ENCODE results near the gene KIF5C.

The KIF5C gene

GRCh38 chr2:148885209-148885608 is 10.2 kb downstream of the KIF5C start:
- no peak for DNase-seq (ENCODE audit: low read depth, low spot score)
- no peak overlapping the region for H3K4me3 ChIP-seq (ENCODE audit: low read length)

GRCh38 chr2:148885988-148886387 is 11.0 kb downstream of the KIF5C start:
- H3K4me3 ChIP-seq (ENCODE audit: low read length), result no peak overlapping the region
- no peak for DNase-seq (ENCODE audit: low read depth, low spot score)

GRCh38 chr2:148887350-148888002 is 12.4 kb downstream of the KIF5C start:
- no peak overlapping the region for H3K4me3 ChIP-seq (ENCODE audit: low read length)
- DNase-seq (ENCODE audit: low read depth, low spot score), result no peak

GRCh38 chr2:148888003-148888501 is 13.0 kb downstream of the KIF5C start:
- DNase-seq (ENCODE audit: low read depth, low spot score), result no peak
- no peak overlapping the region for H3K4me3 ChIP-seq (ENCODE audit: low read length)

GRCh38 chr2:148888986-148889385 is 14.0 kb downstream of the KIF5C start:
- H3K4me3 ChIP-seq (ENCODE audit: low read length), result no peak overlapping the region
- DNase-seq (ENCODE audit: low read depth, low spot score), result no peak

- H3K4me3 ChIP-seq (ENCODE audit: low read length), result no peak overlapping the region
- no peak for DNase-seq (ENCODE audit: low read depth, low spot score)
Observed at GRCh38 chr2:148893906-148894305, 18.9 kb downstream of the KIF5C start.

GRCh38 chr2:148896136-148896535 is 21.1 kb downstream of the KIF5C start:
- DNase-seq (ENCODE audit: low read depth, low spot score), result no peak
- H3K4me3 ChIP-seq (ENCODE audit: low read length), result no peak overlapping the region

- no peak for DNase-seq (ENCODE audit: low read depth, low spot score)
- no peak overlapping the region for H3K4me3 ChIP-seq (ENCODE audit: low read length)
Observed at GRCh38 chr2:148899638-148900318, 24.8 kb downstream of the KIF5C start.

- no peak overlapping the region for H3K4me3 ChIP-seq (ENCODE audit: low read length)
- no peak for DNase-seq (ENCODE audit: low read depth, low spot score)
Observed at GRCh38 chr2:148900350-148900837, 25.4 kb downstream of the KIF5C start.

- no peak for DNase-seq (ENCODE audit: low read depth, low spot score)
- no peak overlapping the region for H3K4me3 ChIP-seq (ENCODE audit: low read length)
Observed at GRCh38 chr2:148901142-148901541, 26.1 kb downstream of the KIF5C start.

GRCh38 chr2:148902798-148903197 is 27.8 kb downstream of the KIF5C start:
- H3K4me3 ChIP-seq (ENCODE audit: low read length), result no peak overlapping the region
- no peak for DNase-seq (ENCODE audit: low read depth, low spot score)

GRCh38 chr2:148903294-148903693 is 28.3 kb downstream of the KIF5C start:
- DNase-seq (ENCODE audit: low read depth, low spot score), result no peak
- no peak overlapping the region for H3K4me3 ChIP-seq (ENCODE audit: low read length)

- H3K4me3 ChIP-seq (ENCODE audit: low read length), result no peak overlapping the region
- DNase-seq (ENCODE audit: low read depth, low spot score), result no peak
Observed at GRCh38 chr2:148903979-148904378, 29.0 kb downstream of the KIF5C start.

- no peak for DNase-seq (ENCODE audit: low read depth, low spot score)
- no peak overlapping the region for H3K4me3 ChIP-seq (ENCODE audit: low read length)
Observed at GRCh38 chr2:148906124-148906523, 31.1 kb downstream of the KIF5C start.

GRCh38 chr2:148907085-148907785 is 32.2 kb downstream of the KIF5C start:
- no peak overlapping the region for H3K4me3 ChIP-seq (ENCODE audit: low read length)
- no peak for DNase-seq (ENCODE audit: low read depth, low spot score)

GRCh38 chr2:148909114-148909513 is 34.1 kb downstream of the KIF5C start:
- H3K4me3 ChIP-seq (ENCODE audit: low read length), result no peak overlapping the region
- DNase-seq (ENCODE audit: low read depth, low spot score), result no peak

- DNase-seq (ENCODE audit: low read depth, low spot score), result no peak
- no peak overlapping the region for H3K4me3 ChIP-seq (ENCODE audit: low read length)
Observed at GRCh38 chr2:148913061-148913460, 38.0 kb downstream of the KIF5C start.

- no peak overlapping the region for H3K4me3 ChIP-seq (ENCODE audit: low read length)
- no peak for DNase-seq (ENCODE audit: low read depth, low spot score)
Observed at GRCh38 chr2:148913492-148913891, 38.5 kb downstream of the KIF5C start.

GRCh38 chr2:148914463-148914862 is 39.4 kb downstream of the KIF5C start:
- H3K4me3 ChIP-seq (ENCODE audit: low read length), result no peak overlapping the region
- DNase-seq (ENCODE audit: low read depth, low spot score), result no peak

- H3K4me3 ChIP-seq (ENCODE audit: low read length), result no peak overlapping the region
- no peak for DNase-seq (ENCODE audit: low read depth, low spot score)
Observed at GRCh38 chr2:148917431-148917830, 42.4 kb downstream of the KIF5C start.
